HG03159 (cell line): Measurements from ENCODE around the gene C8A.

ENCODE experiments used
- ATAC-seq: cut with Tn5 transposase; IDR thresholded peaks from one replicate; pipeline ENCODE4 v1.9.1; 2021; ENCODE audit warnings: mild to moderate bottlenecking, moderate library complexity; ENCODE audit not compliant: unreplicated experiment

C8A gene

GRCh38 chr1:56964349-56965017 lies 109.9 kb downstream of the C8A start:
- ATAC-seq = no peak

- ATAC-seq = no peak
Measured at GRCh38 chr1:56965191-56965590, 110.6 kb downstream of the C8A start.

- ATAC-seq = no peak
Measured at GRCh38 chr1:56965916-56966697, 111.5 kb downstream of the C8A start, which contains the start of gene C8B. Gene C8B, minus strand, starts transcription at chr1:56966015. Its CDS starts 67 bp downstream, at chr1:56965948.

DNA sequence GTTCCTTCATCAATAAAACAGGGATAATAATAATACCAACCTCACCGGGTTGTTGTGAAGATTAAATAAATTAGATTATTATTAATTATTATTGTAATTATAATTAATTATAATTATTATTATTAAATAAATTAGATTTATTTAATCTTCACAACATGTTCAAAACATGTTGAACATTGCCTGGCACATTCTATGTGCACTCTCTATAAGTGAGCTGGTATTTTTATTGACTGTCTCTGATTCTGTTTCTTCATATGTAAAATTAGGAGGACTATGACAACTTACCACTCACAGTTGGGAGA lies 112.1 kb downstream of the C8A start:
- ATAC-seq = no peak

DNA sequence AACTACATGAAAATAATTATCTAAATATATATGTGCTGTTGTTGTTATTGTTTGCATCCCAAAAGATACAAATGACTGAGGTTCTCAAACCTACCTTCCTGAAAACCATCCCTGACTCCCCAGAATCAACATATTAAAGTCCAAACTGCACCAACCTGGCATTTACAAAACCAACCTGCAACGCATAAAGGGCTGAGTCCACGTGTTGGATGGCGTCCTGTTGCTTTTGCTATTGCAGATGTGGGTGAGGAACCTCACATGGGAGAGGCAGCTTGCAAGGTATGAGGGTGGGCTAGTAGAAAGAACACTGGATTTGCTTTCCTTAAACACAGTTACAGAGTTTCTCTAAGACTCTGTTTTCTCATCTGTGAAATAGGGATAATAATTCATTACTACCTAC lies 112.8 kb downstream of the C8A start:
- ATAC-seq = no peak
